GM19043 (cell line): ENCODE measurements around the gene AHDC1.
A peak's percentile ranks its signal among the peaks of the same experiment; 100 is the strongest.

Source experiments
- ATAC-seq: cut with Tn5 transposase; IDR thresholded peaks from one replicate; pipeline ENCODE4 v1.9.1; 2021; ENCODE audit warnings: low read depth; ENCODE audit not compliant: unreplicated experiment

Gene AHDC1

GRCh38 chr1:27585684-27586083 is 18.3 kb downstream of the AHDC1 start:
- ATAC-seq = no peak

GRCh38 chr1:27584453-27584852 is 19.5 kb downstream of the AHDC1 start:
- no peak for ATAC-seq

GRCh38 chr1:27583479-27583878 is 20.5 kb downstream of the AHDC1 start:
- no peak for ATAC-seq

- no peak for ATAC-seq
These were observed 22.1 kb downstream of the AHDC1 start for GRCh38 chr1:27581823-27582243.

- no peak for ATAC-seq
These were observed 26.3 kb downstream of the AHDC1 start for GRCh38 chr1:27577504-27578188.

- ATAC-seq = no peak
These were observed 27.1 kb downstream of the AHDC1 start for GRCh38 chr1:27576806-27577227.

GRCh38 chr1:27575840-27576331 is 28.1 kb downstream of the AHDC1 start:
- ATAC-seq = no peak

- ATAC-seq = no peak
These were observed 28.8 kb downstream of the AHDC1 start for GRCh38 chr1:27574871-27575831.

GRCh38 chr1:27574001-27574781 is 29.8 kb downstream of the AHDC1 start:
- no peak for ATAC-seq

- no peak for ATAC-seq
These were observed 31.1 kb downstream of the AHDC1 start for GRCh38 chr1:27572679-27573426.

GRCh38 chr1:27572019-27572678 is 31.8 kb downstream of the AHDC1 start:
- ATAC-seq = no peak

- ATAC-seq = no peak
These were observed 32.4 kb downstream of the AHDC1 start for GRCh38 chr1:27571439-27572018.

GRCh38 chr1:27570784-27571183 is 33.2 kb downstream of the AHDC1 start:
- no peak for ATAC-seq

GRCh38 chr1:27570356-27570755 is 33.6 kb downstream of the AHDC1 start:
- ATAC-seq = no peak

GRCh38 chr1:27569506-27570291 is 34.2 kb downstream of the AHDC1 start:
- ATAC-seq = no peak

- no peak for ATAC-seq
These were observed 34.9 kb downstream of the AHDC1 start for GRCh38 chr1:27569088-27569460.

GRCh38 chr1:27568300-27569087 is 35.5 kb downstream of the AHDC1 start:
- ATAC-seq = peak; percentile 95

GRCh38 chr1:27567971-27568299 is 36.0 kb downstream of the AHDC1 start:
- ATAC-seq = no peak
